K562 (cell line): ENCODE data around the gene MCMBP. TPM values are rescaled to one million over a fixed set of nuclear protein-coding genes. Genes with fewer than 3 reads are reported as not detected.

ENCODE experiments used
- CBX8 ChIP-seq: fragments of 200-600 bp; sonication (generic); IDR thresholded peaks from 2 replicates; pipeline ENCODE4 v1.6.1; 2012; ENCODE audit warnings: borderline replicate concordance, mixed run types, low read depth, mild to moderate bottlenecking, moderate library complexity, mixed read lengths, low read length, control low read depth, inconsistent platforms; ENCODE audit not compliant: poor library complexity, severe bottlenecking; ENCODE audit errors: extremely low read depth
- DACH1 ChIP-seq: fragments of 450-650 bp; IDR thresholded peaks from 2 replicates; pipeline ENCODE4 v1.6.1; 2018; ENCODE audit not compliant: partially characterized antibody
- DEAF1 ChIP-seq: fragments of 450-650 bp; formaldehyde crosslinking; IDR thresholded peaks from 2 replicates; pipeline ENCODE4 v1.4.0; 2020; ENCODE audit warnings: mild to moderate bottlenecking, moderate library complexity
- JUN ChIP-seq, 2 experiments: sonication (generic) in 1 of 2; formaldehyde crosslinking in 1 of 2; IDR thresholded peaks; 2 replicates each; pipeline versions ENCODE4 v1.6.1 to v1.8.0; 2012 to 2022; ENCODE audit warnings: borderline replicate concordance in 2 of 2, mild to moderate bottlenecking in 2 of 2, improper control_type of control experiment in 1 of 2, low read depth in 1 of 2, low read length in 1 of 2, missing genetic modification reagents in 1 of 2
- MBD1 ChIP-seq: fragments of 250-450 bp; sonication (Bioruptor Pico); IDR thresholded peaks from 2 replicates; pipeline ENCODE4 v1.8.0; 2022; ENCODE audit warnings: inconsistent platforms
- MLX ChIP-seq, 2 experiments: fragments of 450-650 bp in 1 of 2; sonication (generic) in 1 of 2; formaldehyde crosslinking; conservative IDR thresholded peaks; 2 replicates each; pipeline versions ENCODE4 v1.4.0 to v1.8.1; 2020 to 2022; ENCODE audit warnings: mild to moderate bottlenecking in 1 of 2, missing genetic modification reagents in 1 of 2
- NCOA4 ChIP-seq: fragments of 450-650 bp; IDR thresholded peaks from 2 replicates; pipeline ENCODE4 v1.6.1; 2018; ENCODE audit warnings: mild to moderate bottlenecking; ENCODE audit not compliant: partially characterized antibody
- PHF21A ChIP-seq: fragments of 450-650 bp; IDR thresholded peaks from 2 replicates; pipeline ENCODE4 v1.6.1; 2017; ENCODE audit warnings: low read depth, borderline replicate concordance
- POLR2H ChIP-seq: IDR thresholded peaks from 2 replicates; pipeline ENCODE4 v1.6.1; 2016; ENCODE audit warnings: missing genetic modification characterization, low read depth, mild to moderate bottlenecking, control low read depth, missing compliant biosample characterization, moderate library complexity
- RB1 ChIP-seq: fragments of 450-650 bp; IDR thresholded peaks from 2 replicates; pipeline ENCODE4 v1.6.1; 2017; ENCODE audit warnings: low read depth, mild to moderate bottlenecking
- ZNF318 ChIP-seq, 2 experiments: fragments of 450-650 bp; IDR thresholded peaks; 2 replicates each; pipeline ENCODE4 v1.6.1; 2016; ENCODE audit warnings: mild to moderate bottlenecking in 2 of 2, borderline replicate concordance in 1 of 2, low read depth in 1 of 2, moderate library complexity in 1 of 2
- polyA plus RNA-seq, 8 experiments: library from polyadenylated mRNA; depleted of rRNA in 4 of 8; stranded (reverse) in 5 of 8; unstranded in 3 of 8; fragments of >200 nt; fragmentation: Nextera tagmentation in 2 of 8; fragmentation: Illumina TruSeq in 1 of 8; extraction: Ambion mirVana in 2 of 8; extraction: Trizol in 1 of 8; gene quantifications; 2 replicates each; pipeline versions ENCODE4 v1.2.1 to v1.2.3, GENCODE V29; 2011 to 2014; ENCODE audit warnings: inconsistent platforms in 1 of 8, missing spikeins in 1 of 8
- total RNA-seq, 7 experiments: library from RNA; depleted of rRNA in 6 of 7; stranded (reverse); fragments of >200 nt in 6 of 7; fragmentation: Illumina TruSeq in 2 of 7; extraction: Trizol in 2 of 7; gene quantifications; 2 replicates each; pipeline versions ENCODE4 v1.2.1 to v1.2.3, GENCODE V29; 2011 to 2021; ENCODE audit warnings: low replicate concordance in 1 of 7

The MCMBP gene
- total and polyA plus RNA-seq, 9 of the 15 experiments (the other 6 are each of a cell fraction or from before 2014, with no cell fraction given): 11.2 to 74.3 (median 50.5) TPM

- no peak for TF ChIP-seq MLX (CRISPR knock-in tag; conservative IDR thresholded peaks at IDR 0.05)
- TF ChIP-seq ZNF318 (IDR thresholded peaks at IDR 0.05; ENCODE audit: borderline replicate concordance in 1 of 2, low read depth in 1 of 2): no peak
- peak; percentile 56 for TF ChIP-seq DEAF1 (CRISPR knock-in tag)
- no peak for TF ChIP-seq CBX8
- TF ChIP-seq MBD1 (CRISPR knock-in tag): no peak
- TF ChIP-seq PHF21A: no peak
- no peak for TF ChIP-seq JUN (IDR thresholded peaks at IDR 0.05; ENCODE audit: borderline replicate concordance, low read depth, low read length)
- TF ChIP-seq JUN (CRISPR knock-in tag; IDR thresholded peaks at IDR 0.05; ENCODE audit: borderline replicate concordance): no peak
- TF ChIP-seq NCOA4: no peak
- no peak for TF ChIP-seq POLR2H
- TF ChIP-seq DACH1: no peak
- no peak for TF ChIP-seq RB1
Measured at GRCh38 chr10:119859420-119860258, 13.0 kb downstream of the MCMBP start (continued).
